Liver (tissue), 3 donors: ENCODE measurements around the gene ZNF846.

Source experiments
- JUND ChIP-seq, 2 donors: IDR thresholded peaks; 2 replicates each; pipeline ENCODE4 v1.6.1; 2016; ENCODE audit warnings: antibody characterized with exemption in 2 of 2
- RAD21 ChIP-seq, 2 donors: IDR thresholded peaks; 2 replicates each; pipeline ENCODE4 v1.6.1; 2016; ENCODE audit warnings: antibody characterized with exemption in 2 of 2, mild to moderate bottlenecking in 2 of 2
- SP1 ChIP-seq: IDR thresholded peaks from 2 replicates; pipeline ENCODE4 v1.6.1; 2018; ENCODE audit warnings: antibody characterized with exemption, mild to moderate bottlenecking
- TF ChIP-seq, protein P1 (sequence below): IDR thresholded peaks from 2 replicates; pipeline ENCODE4 v1.6.1; 2016; ENCODE audit warnings: antibody characterized with exemption, mild to moderate bottlenecking
- TF ChIP-seq, protein P2 (sequence below): fragments of 150-350 bp; IDR thresholded peaks from 2 replicates; pipeline ENCODE4 v1.5.1; 2017; ENCODE audit warnings: improper control_type of control experiment, low read depth, low read length; ENCODE audit not compliant: missing input control
- TF ChIP-seq, protein P3 (sequence below): IDR thresholded peaks from 2 replicates; pipeline ENCODE4 v1.6.1; 2016; ENCODE audit warnings: antibody characterized with exemption
- donor health status: healthy.
- donor health status: healthy.

DNA sequence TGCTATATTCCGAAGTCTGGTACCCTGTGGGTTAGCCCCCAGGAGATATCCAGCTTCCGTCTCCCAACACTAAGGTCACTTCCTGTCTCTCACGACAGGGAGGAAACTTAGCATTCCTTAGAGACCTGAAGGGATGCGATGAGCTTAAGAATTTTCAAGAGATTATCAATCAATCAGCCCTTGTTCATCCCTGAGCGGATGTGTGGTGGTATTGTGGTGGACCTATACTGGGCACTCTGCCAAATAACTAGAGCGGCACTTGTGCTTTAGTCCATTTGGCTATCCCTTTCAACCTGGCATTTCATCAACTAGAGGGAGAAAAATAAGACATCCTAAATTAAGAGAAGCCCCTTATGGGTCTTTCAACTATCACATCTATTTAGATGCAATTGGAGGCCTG lies 62.7 kb downstream of the ZNF846 start:
- no peak for TF ChIP-seq JUND (IDR thresholded peaks at IDR 0.05)
- TF ChIP-seq, protein P1, sequence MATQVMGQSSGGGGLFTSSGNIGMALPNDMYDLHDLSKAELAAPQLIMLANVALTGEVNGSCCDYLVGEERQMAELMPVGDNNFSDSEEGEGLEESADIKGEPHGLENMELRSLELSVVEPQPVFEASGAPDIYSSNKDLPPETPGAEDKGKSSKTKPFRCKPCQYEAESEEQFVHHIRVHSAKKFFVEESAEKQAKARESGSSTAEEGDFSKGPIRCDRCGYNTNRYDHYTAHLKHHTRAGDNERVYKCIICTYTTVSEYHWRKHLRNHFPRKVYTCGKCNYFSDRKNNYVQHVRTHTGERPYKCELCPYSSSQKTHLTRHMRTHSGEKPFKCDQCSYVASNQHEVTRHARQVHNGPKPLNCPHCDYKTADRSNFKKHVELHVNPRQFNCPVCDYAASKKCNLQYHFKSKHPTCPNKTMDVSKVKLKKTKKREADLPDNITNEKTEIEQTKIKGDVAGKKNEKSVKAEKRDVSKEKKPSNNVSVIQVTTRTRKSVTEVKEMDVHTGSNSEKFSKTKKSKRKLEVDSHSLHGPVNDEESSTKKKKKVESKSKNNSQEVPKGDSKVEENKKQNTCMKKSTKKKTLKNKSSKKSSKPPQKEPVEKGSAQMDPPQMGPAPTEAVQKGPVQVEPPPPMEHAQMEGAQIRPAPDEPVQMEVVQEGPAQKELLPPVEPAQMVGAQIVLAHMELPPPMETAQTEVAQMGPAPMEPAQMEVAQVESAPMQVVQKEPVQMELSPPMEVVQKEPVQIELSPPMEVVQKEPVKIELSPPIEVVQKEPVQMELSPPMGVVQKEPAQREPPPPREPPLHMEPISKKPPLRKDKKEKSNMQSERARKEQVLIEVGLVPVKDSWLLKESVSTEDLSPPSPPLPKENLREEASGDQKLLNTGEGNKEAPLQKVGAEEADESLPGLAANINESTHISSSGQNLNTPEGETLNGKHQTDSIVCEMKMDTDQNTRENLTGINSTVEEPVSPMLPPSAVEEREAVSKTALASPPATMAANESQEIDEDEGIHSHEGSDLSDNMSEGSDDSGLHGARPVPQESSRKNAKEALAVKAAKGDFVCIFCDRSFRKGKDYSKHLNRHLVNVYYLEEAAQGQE: no peak
- TF ChIP-seq, protein P2, sequence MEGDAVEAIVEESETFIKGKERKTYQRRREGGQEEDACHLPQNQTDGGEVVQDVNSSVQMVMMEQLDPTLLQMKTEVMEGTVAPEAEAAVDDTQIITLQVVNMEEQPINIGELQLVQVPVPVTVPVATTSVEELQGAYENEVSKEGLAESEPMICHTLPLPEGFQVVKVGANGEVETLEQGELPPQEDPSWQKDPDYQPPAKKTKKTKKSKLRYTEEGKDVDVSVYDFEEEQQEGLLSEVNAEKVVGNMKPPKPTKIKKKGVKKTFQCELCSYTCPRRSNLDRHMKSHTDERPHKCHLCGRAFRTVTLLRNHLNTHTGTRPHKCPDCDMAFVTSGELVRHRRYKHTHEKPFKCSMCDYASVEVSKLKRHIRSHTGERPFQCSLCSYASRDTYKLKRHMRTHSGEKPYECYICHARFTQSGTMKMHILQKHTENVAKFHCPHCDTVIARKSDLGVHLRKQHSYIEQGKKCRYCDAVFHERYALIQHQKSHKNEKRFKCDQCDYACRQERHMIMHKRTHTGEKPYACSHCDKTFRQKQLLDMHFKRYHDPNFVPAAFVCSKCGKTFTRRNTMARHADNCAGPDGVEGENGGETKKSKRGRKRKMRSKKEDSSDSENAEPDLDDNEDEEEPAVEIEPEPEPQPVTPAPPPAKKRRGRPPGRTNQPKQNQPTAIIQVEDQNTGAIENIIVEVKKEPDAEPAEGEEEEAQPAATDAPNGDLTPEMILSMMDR: no peak
- TF ChIP-seq RAD21 (IDR thresholded peaks at IDR 0.05): no peak
- no peak for TF ChIP-seq SP1
- TF ChIP-seq, protein P3, sequence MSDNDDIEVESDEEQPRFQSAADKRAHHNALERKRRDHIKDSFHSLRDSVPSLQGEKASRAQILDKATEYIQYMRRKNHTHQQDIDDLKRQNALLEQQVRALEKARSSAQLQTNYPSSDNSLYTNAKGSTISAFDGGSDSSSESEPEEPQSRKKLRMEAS: no peak
